Right renal cortex interstitium (tissue), 3 donors: ENCODE results near the gene LNX1. TPM values are rescaled to one million over a fixed set of nuclear protein-coding genes. Genes with fewer than 3 reads are reported as not detected.
"Not testable (repeated sequence)": the region's sequence is repeated elsewhere in the genome, so short reads cannot be mapped to it uniquely, and the experiment has no call there.

Experiments
- DNase-seq, 3 donors: peaks; one replicate each; pipeline ENCODE4 v3.0.0-alpha.2; 2013; ENCODE audit warnings: low read depth in 3 of 3, low spot score in 2 of 3
- polyA plus RNA-seq, 3 donors: library from polyadenylated mRNA; unstranded; fragments of 120-200 nt; gene quantifications; one replicate each; pipeline ENCODE4 v1.2.1, GENCODE V29; 2013; ENCODE audit not compliant: insufficient read length in 3 of 3

The LNX1 gene
- polyA plus RNA-seq, 3 donors: 17.0 to 18.1 (median 17.3) TPM

- DNase-seq: no peak
Measured at GRCh38 chr4:53477038-53477565, 114.2 kb downstream of the LNX1 start.

GRCh38 chr4:53476232-53477037, 114.9 kb downstream of the LNX1 start:
- DNase-seq: no peak

- DNase-seq: not testable (repeated sequence)
Measured at GRCh38 chr4:53466576-53466975, 124.7 kb downstream of the LNX1 start.

GRCh38 chr4:53465891-53466290, 125.4 kb downstream of the LNX1 start:
- no peak for DNase-seq

- DNase-seq: no peak
Measured at GRCh38 chr4:53465281-53465680, 126.0 kb downstream of the LNX1 start.

- no peak for DNase-seq
Measured at GRCh38 chr4:53463340-53463739, 127.9 kb downstream of the LNX1 start.

GRCh38 chr4:53461244-53461643, 130.0 kb downstream of the LNX1 start:
- DNase-seq: no peak

GRCh38 chr4:53459548-53459947, 131.7 kb downstream of the LNX1 start:
- no peak for DNase-seq

GRCh38 chr4:53456178-53456577, 135.1 kb downstream of the LNX1 start:
- no peak for DNase-seq

GRCh38 chr4:53455766-53456165, 135.5 kb downstream of the LNX1 start:
- no peak for DNase-seq

- no peak for DNase-seq
Measured at GRCh38 chr4:53453385-53453784, 137.9 kb downstream of the LNX1 start.

GRCh38 chr4:53450773-53451172, 140.5 kb downstream of the LNX1 start:
- DNase-seq: no peak

- no peak for DNase-seq
Measured at GRCh38 chr4:53444954-53445353, 146.3 kb downstream of the LNX1 start.

GRCh38 chr4:53441564-53441963, 149.7 kb downstream of the LNX1 start:
- DNase-seq: no peak

- DNase-seq: no peak
Measured at GRCh38 chr4:53436251-53436650, 155.0 kb downstream of the LNX1 start.

GRCh38 chr4:53432528-53433424, 158.5 kb downstream of the LNX1 start:
- DNase-seq: no peak

GRCh38 chr4:53431052-53431451, 160.2 kb downstream of the LNX1 start:
- DNase-seq: no peak

- no peak for DNase-seq
Measured at GRCh38 chr4:53427366-53427765, 163.9 kb downstream of the LNX1 start.

GRCh38 chr4:53424280-53424679, 167.0 kb downstream of the LNX1 start:
- no peak for DNase-seq

- no peak for DNase-seq
Measured at GRCh38 chr4:53422367-53422766, 168.9 kb downstream of the LNX1 start.

GRCh38 chr4:53421791-53422190, 169.5 kb downstream of the LNX1 start:
- no peak for DNase-seq
